GM12878 (cell line): ENCODE data around the gene TTLL10. TPM values are rescaled to one million over a fixed set of nuclear protein-coding genes. Genes with fewer than 3 reads are reported as not detected.

Source experiments
- ATAC-seq: fragments of 200-7000 bp; cut with Tn5 transposase; 3 replicates; pipeline ENCODE4 v1.9.1; 2020; ENCODE audit warnings: mild to moderate bottlenecking, moderate library complexity
- BruUV-seq: library from RNA; stranded (reverse); fragments of 400-500 nt; replicated peaks from 2 replicates; lab custom pipeline; 2021; lab: Mats Ljungman, UMichigan
- CTCF ChIA-PET: fragments of 300-600 bp; sonication (Branson Sonifier 250); formaldehyde crosslinking; extraction: SDS; loops from one replicate; lab custom pipeline; 2021; ENCODE audit warnings: inconsistent platforms; lab: Yijun Ruan, JAX
- POLR2A ChIA-PET: fragments of 350-600 bp; formaldehyde crosslinking; extraction: SDS; loops from one replicate; lab custom pipeline; 2021; ENCODE audit warnings: inconsistent platforms; lab: Charles Lee
- RAD21 ChIA-PET: fragments of 300-600 bp; sonication (Branson Sonifier 250); formaldehyde crosslinking; loops from one replicate; lab custom pipeline; 2023; ENCODE audit warnings: antibody characterized with exemption; ENCODE audit not compliant: unreplicated experiment; lab: Charles Lee
- SMC1A ChIA-PET: fragments of 300-600 bp; sonication (Branson Sonifier 250); formaldehyde crosslinking; loops from one replicate; lab custom pipeline; 2023; ENCODE audit not compliant: unreplicated experiment, uncharacterized antibody; lab: Charles Lee
- DNase-seq: peaks from one replicate; pipeline ENCODE4 v3.0.0-alpha.2; 2011; ENCODE audit warnings: low read depth, low spot score
- FAIRE-seq: peaks from 3 replicates; lab custom pipeline; 2011; peaks lifted over from hg19 to GRCh38; lab: Jason Lieb, UNC
- H2AFZ ChIP-seq: 2 replicates; pipeline ENCODE4 v1.6.0; 2011; ENCODE audit warnings: low read depth, low read length, control low read depth; ENCODE audit not compliant: control insufficient read depth
- H3K27ac ChIP-seq: 2 replicates; pipeline ENCODE4 v1.5.1; 2011; ENCODE audit warnings: control low read depth; ENCODE audit not compliant: control insufficient read depth, insufficient read depth
- H3K27me3 ChIP-seq, 2 experiments: replicated peaks in 1 of 2; 2 replicates each; pipeline versions ENCODE4 v1.6.0 to v1.6.1; 2011; ENCODE audit warnings: low read length in 1 of 2; ENCODE audit not compliant: control insufficient read depth in 2 of 2, insufficient read depth in 2 of 2
- H3K36me3 ChIP-seq, 2 experiments: 2 replicates each; pipeline ENCODE4 v1.5.1; 2011; ENCODE audit warnings: low read length in 1 of 2; ENCODE audit not compliant: control insufficient read depth in 2 of 2, insufficient read depth in 2 of 2
- H3K4me1 ChIP-seq: 2 replicates; pipeline ENCODE4 v1.6.1; 2011; ENCODE audit warnings: mild to moderate bottlenecking, low read length, moderate library complexity, mixed read lengths; ENCODE audit not compliant: control insufficient read depth, insufficient read depth
- H3K4me2 ChIP-seq: 2 replicates; pipeline ENCODE4 v1.6.0; 2011; ENCODE audit warnings: control low read depth; ENCODE audit not compliant: control insufficient read depth, insufficient read depth
- H3K4me3 ChIP-seq: fragments of 200-600 bp; sonication (generic); 2 replicates; pipeline ENCODE4 v1.5.1; 2016
- H3K79me2 ChIP-seq: 2 replicates; pipeline ENCODE4 v1.6.0; 2011; ENCODE audit warnings: low read length; ENCODE audit not compliant: control insufficient read depth, insufficient read depth
- H3K9ac ChIP-seq: 2 replicates; pipeline ENCODE4 v1.8.0; 2011; ENCODE audit warnings: low read length, control low read depth, mixed read lengths; ENCODE audit not compliant: control insufficient read depth, insufficient read depth
- H3K9me3 ChIP-seq: replicated peaks from 3 replicates; pipeline ENCODE4 v1.5.1; 2011; ENCODE audit warnings: mild to moderate bottlenecking, low read length; ENCODE audit not compliant: control insufficient read depth, insufficient read depth
- H4K20me1 ChIP-seq: 2 replicates; pipeline ENCODE4 v1.6.0; 2011; ENCODE audit not compliant: control insufficient read depth, insufficient read depth
- E2F4 ChIP-seq: IDR thresholded peaks from 2 replicates; pipeline ENCODE4 v1.6.1; 2012; ENCODE audit warnings: low read depth, low read length, improper control_type of control experiment
- JUND ChIP-seq: IDR thresholded peaks from 2 replicates; pipeline ENCODE4 v1.6.1; 2012; ENCODE audit warnings: low read depth, mild to moderate bottlenecking, low read length, improper control_type of control experiment, moderate library complexity
- KLF5 ChIP-seq: fragments of 450-650 bp; IDR thresholded peaks from 2 replicates; pipeline ENCODE4 v1.6.1; 2014; ENCODE audit warnings: mild to moderate bottlenecking; ENCODE audit not compliant: partially characterized antibody
- MYC ChIP-seq: IDR thresholded peaks from 2 replicates; pipeline ENCODE4 v1.6.1; 2011; ENCODE audit warnings: mild to moderate bottlenecking, low read length, moderate library complexity, inconsistent platforms; ENCODE audit not compliant: insufficient read depth, insufficient replicate concordance, insufficient read length, severe bottlenecking
- RB1 ChIP-seq: fragments of 450-650 bp; formaldehyde crosslinking; IDR thresholded peaks from 2 replicates; pipeline ENCODE4 v1.6.1; 2017; ENCODE audit warnings: mild to moderate bottlenecking, borderline replicate concordance
- RELB ChIP-seq: fragments of 450-650 bp; IDR thresholded peaks from 2 replicates; pipeline ENCODE4 v1.6.1; 2017; ENCODE audit warnings: low read depth, mild to moderate bottlenecking, moderate library complexity
- SIN3A ChIP-seq: IDR thresholded peaks from 2 replicates; pipeline ENCODE4 v1.6.1; 2012; ENCODE audit warnings: low read depth, low read length, improper control_type of control experiment
- SUPT20H ChIP-seq: IDR thresholded peaks from 2 replicates; pipeline ENCODE4 v1.6.1; 2011; ENCODE audit warnings: low read depth, mild to moderate bottlenecking, low read length, moderate library complexity, borderline replicate concordance; ENCODE audit not compliant: control insufficient read depth
- ZNF274 ChIP-seq: IDR thresholded peaks from one replicate; pipeline ENCODE4 v1.8.0; 2011; ENCODE audit not compliant: insufficient read length, insufficient read depth
- WGBS: methylation state at CpG from one replicate; pipeline ENCODE4 v1.1.6; 2016; ENCODE audit warnings: low lambda C conversion rate; ENCODE audit not compliant: insufficient replicate concordance, insufficient coverage; ENCODE audit errors: missing lambda C conversion rate; 5-methylcytosine and 5-hydroxymethylcytosine counted together
- in situ Hi-C: fragments of 300-500 bp; cut with MboI; formaldehyde crosslinking; loops from 9 replicates; pipeline ENCODE4 v1.14.3; 2018; ENCODE audit warnings: mixed read lengths
- intact Hi-C: fragments of 100-400 bp; cut with micrococcal nuclease; formaldehyde crosslinking; loops from one replicate; pipeline ENCODE4 v1.14.2; 2022; ENCODE audit not compliant: unreplicated experiment
- polyA plus RNA-seq, 11 experiments: library from polyadenylated mRNA; depleted of rRNA in 4 of 11; unstranded in 6 of 11; stranded (reverse) in 5 of 11; fragments of >200 nt; fragmentation: Nextera tagmentation in 4 of 11; fragmentation: Illumina TruSeq in 1 of 11; extraction: Ambion mirVana in 4 of 11; extraction: Trizol in 1 of 11; gene quantifications; 1 replicate in 1 of 11; 2 replicates in 10 of 11; pipeline versions ENCODE4 v1.2.1 to v1.2.3, GENCODE V29; 2011 to 2016; ENCODE audit warnings: inconsistent platforms in 2 of 11, missing spikeins in 2 of 11, low read depth in 1 of 11
- total RNA-seq, 4 experiments: library from RNA; depleted of rRNA in 3 of 4; stranded (reverse); fragments of >200 nt in 3 of 4; fragmentation: Illumina TruSeq in 1 of 4; extraction: Trizol in 1 of 4; gene quantifications; 2 replicates each; pipeline versions ENCODE4 v1.2.1 to v1.2.3, GENCODE V29; 2013 to 2021
- TF ChIP-seq, protein P1 (sequence below): IDR thresholded peaks from 2 replicates; pipeline ENCODE4 v1.6.1; 2012; ENCODE audit warnings: improper control_type of control experiment, low read depth, low read length; ENCODE audit not compliant: insufficient replicate concordance
- TF ChIP-seq, protein P2 (sequence below): fragments of 450-650 bp; IDR thresholded peaks from 2 replicates; pipeline ENCODE4 v1.6.1; 2016; ENCODE audit warnings: mild to moderate bottlenecking, moderate library complexity, borderline replicate concordance

TTLL10 gene
- total and polyA plus RNA-seq, 10 of the 15 experiments (the other 5 are each of a cell fraction or from before 2014, with no cell fraction given): not detected

DNA sequence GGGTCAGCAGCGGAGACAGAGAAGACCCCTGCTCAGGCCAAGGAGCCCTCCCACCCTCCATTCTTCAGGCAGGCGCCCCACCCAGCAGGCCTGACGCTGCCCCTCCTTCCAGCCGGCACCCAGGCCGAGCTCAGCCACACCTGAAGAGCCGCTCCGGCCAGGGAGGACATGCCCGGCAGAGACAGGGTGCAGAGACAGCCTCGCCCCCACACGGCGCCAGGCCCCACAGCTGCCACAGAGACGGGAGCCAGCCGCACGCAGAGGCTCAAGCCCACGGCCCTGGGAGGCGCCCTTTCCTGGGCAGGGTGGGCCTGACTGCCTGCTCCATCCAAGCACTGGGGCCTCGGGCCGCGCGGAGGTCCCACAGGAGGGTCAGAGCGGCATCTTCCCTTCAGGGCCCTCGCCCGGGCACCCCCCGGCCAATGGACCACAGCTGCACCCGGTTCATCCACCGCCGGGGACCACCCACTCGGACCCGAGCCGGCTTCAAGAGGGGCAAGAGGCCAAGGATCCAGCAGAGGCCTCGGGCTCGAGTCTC, 5.2 kb downstream of the TTLL10 start:
- ATAC-seq (no peak), FAIRE-seq (no peak), DNase-seq (no peak)
- intact Hi-C loops: no loop called here
- Histone ChIP-seq H2AFZ (no peak overlapping the region), H4K20me1 (no peaks in the 10 kb centered on the region), H3K4me1 (no peaks in the 10 kb centered on the region), H3K9me3 (no peaks in the 10 kb centered on the region; the same call in 2 of the 3 replicates), H3K36me3 (no peaks in the 10 kb centered on the region), H3K79me2 (no peaks in the 10 kb centered on the region), H3K27me3 (no peaks in the 10 kb centered on the region; a peak in 3 of 4 replicates), H3K27ac (no peak overlapping the region), H3K4me3 (no peak overlapping the region), H3K4me2 (no peak overlapping the region), H3K9ac (no peak overlapping the region)
- ChIA-PET SMC1A (no interaction called here), POLR2A (no interaction called here), CTCF (no interaction called here), RAD21 (no interaction called here)
- WGBS: 43% methylated on average over 31 of the region's 32 CpGs
- no TSS peak for BruUV-seq
- in situ Hi-C loops: no loop called here
- TF ChIP-seq RELB (no peak), JUND (no peak), E2F4 (no peak), SUPT20H (no peak), SIN3A (no peak), ZNF274 (no peak), MYC (no peak), RB1 (no peak), KLF5 (no peak)
- TF ChIP-seq, protein P1, sequence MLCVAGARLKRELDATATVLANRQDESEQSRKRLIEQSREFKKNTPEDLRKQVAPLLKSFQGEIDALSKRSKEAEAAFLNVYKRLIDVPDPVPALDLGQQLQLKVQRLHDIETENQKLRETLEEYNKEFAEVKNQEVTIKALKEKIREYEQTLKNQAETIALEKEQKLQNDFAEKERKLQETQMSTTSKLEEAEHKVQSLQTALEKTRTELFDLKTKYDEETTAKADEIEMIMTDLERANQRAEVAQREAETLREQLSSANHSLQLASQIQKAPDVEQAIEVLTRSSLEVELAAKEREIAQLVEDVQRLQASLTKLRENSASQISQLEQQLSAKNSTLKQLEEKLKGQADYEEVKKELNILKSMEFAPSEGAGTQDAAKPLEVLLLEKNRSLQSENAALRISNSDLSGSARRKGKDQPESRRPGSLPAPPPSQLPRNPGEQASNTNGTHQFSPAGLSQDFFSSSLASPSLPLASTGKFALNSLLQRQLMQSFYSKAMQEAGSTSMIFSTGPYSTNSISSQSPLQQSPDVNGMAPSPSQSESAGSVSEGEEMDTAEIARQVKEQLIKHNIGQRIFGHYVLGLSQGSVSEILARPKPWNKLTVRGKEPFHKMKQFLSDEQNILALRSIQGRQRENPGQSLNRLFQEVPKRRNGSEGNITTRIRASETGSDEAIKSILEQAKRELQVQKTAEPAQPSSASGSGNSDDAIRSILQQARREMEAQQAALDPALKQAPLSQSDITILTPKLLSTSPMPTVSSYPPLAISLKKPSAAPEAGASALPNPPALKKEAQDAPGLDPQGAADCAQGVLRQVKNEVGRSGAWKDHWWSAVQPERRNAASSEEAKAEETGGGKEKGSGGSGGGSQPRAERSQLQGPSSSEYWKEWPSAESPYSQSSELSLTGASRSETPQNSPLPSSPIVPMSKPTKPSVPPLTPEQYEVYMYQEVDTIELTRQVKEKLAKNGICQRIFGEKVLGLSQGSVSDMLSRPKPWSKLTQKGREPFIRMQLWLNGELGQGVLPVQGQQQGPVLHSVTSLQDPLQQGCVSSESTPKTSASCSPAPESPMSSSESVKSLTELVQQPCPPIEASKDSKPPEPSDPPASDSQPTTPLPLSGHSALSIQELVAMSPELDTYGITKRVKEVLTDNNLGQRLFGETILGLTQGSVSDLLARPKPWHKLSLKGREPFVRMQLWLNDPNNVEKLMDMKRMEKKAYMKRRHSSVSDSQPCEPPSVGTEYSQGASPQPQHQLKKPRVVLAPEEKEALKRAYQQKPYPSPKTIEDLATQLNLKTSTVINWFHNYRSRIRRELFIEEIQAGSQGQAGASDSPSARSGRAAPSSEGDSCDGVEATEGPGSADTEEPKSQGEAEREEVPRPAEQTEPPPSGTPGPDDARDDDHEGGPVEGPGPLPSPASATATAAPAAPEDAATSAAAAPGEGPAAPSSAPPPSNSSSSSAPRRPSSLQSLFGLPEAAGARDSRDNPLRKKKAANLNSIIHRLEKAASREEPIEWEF: no peak
- TF ChIP-seq, protein P2, sequence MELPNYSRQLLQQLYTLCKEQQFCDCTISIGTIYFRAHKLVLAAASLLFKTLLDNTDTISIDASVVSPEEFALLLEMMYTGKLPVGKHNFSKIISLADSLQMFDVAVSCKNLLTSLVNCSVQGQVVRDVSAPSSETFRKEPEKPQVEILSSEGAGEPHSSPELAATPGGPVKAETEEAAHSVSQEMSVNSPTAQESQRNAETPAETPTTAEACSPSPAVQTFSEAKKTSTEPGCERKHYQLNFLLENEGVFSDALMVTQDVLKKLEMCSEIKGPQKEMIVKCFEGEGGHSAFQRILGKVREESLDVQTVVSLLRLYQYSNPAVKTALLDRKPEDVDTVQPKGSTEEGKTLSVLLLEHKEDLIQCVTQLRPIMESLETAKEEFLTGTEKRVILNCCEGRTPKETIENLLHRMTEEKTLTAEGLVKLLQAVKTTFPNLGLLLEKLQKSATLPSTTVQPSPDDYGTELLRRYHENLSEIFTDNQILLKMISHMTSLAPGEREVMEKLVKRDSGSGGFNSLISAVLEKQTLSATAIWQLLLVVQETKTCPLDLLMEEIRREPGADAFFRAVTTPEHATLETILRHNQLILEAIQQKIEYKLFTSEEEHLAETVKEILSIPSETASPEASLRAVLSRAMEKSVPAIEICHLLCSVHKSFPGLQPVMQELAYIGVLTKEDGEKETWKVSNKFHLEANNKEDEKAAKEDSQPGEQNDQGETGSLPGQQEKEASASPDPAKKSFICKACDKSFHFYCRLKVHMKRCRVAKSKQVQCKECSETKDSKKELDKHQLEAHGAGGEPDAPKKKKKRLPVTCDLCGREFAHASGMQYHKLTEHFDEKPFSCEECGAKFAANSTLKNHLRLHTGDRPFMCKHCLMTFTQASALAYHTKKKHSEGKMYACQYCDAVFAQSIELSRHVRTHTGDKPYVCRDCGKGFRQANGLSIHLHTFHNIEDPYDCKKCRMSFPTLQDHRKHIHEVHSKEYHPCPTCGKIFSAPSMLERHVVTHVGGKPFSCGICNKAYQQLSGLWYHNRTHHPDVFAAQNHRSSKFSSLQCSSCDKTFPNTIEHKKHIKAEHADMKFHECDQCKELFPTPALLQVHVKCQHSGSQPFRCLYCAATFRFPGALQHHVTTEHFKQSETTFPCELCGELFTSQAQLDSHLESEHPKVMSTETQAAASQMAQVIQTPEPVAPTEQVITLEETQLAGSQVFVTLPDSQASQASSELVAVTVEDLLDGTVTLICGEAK: no peak
